ENCODE data around the gene GGTLC2.

GGTLC2 gene

GRCh38 chr22:22691716-22692701 is 47.6 kb downstream of the GGTLC2 start:
- TF ChIP-seq CTCF (IDR thresholded peaks at IDR 0.05; ENCODE audit: low read depth, low read length) (no peak), EZH2phosphoT487 (IDR thresholded peaks at IDR 0.05; ENCODE audit: low read depth) (no peak)
- Histone ChIP-seq H3K79me2 (ENCODE audit: low read length) (no peaks in the 10 kb centered on the region), H3K4me2 (ENCODE audit: low read length) (0 out of 2 replicates have a peak overlapping the region, but pooled peaks have one; percentile 14), H3K27me3 (ENCODE audit: low read depth, low read length) (no peaks in the 10 kb centered on the region), H3K9me3 (ENCODE audit: insufficient read depth, low read length) (peaks cover 3% of the 10 kb centered on the region; the same call in 1 of the 2 replicates), H4K20me1 (ENCODE audit: insufficient read depth, low read length) (no peaks in the 10 kb centered on the region), H3K27ac (ENCODE audit: low read length) (no peak overlapping the region), H3K4me3 (ENCODE audit: low read length) (no peak overlapping the region), H3K9ac (ENCODE audit: low read length) (no peak overlapping the region), H2AFZ (ENCODE audit: low read depth, low read length) (no peak overlapping the region), H3K36me3 (replicated peaks; ENCODE audit: low read depth, low read length) (peaks cover 3% of the 10 kb centered on the region), H3K4me1 (ENCODE audit: low read length) (peaks cover 42% of the 10 kb centered on the region)

GRCh38 chr22:22692707-22693530 is 48.5 kb downstream of the GGTLC2 start:
- peaks cover 41% of the 10 kb centered on the region for H3K4me1 ChIP-seq (ENCODE audit: low read length)
- no peak overlapping the region for H3K9ac ChIP-seq (ENCODE audit: low read length)
- H3K79me2 ChIP-seq (ENCODE audit: low read length), result no peaks in the 10 kb centered on the region
- H3K4me2 ChIP-seq (ENCODE audit: low read length), result 0 out of 2 replicates have a peak overlapping the region, but pooled peaks have one; percentile 14
- peaks cover 3% of the 10 kb centered on the region for H3K36me3 ChIP-seq (replicated peaks; ENCODE audit: low read depth, low read length)
- H3K9me3 ChIP-seq (ENCODE audit: insufficient read depth, low read length), result peaks cover 3% of the 10 kb centered on the region; the same call in 1 of the 2 replicates
- no peaks in the 10 kb centered on the region for H4K20me1 ChIP-seq (ENCODE audit: insufficient read depth, low read length)
- TF ChIP-seq EZH2phosphoT487 (IDR thresholded peaks at IDR 0.05; ENCODE audit: low read depth) (no peak), CTCF (IDR thresholded peaks at IDR 0.05; ENCODE audit: low read depth, low read length) (peak; percentile 78)
- H3K27ac ChIP-seq (ENCODE audit: low read length), result no peak overlapping the region
- H3K27me3 ChIP-seq (ENCODE audit: low read depth, low read length), result no peaks in the 10 kb centered on the region
- no peak overlapping the region for H2AFZ ChIP-seq (ENCODE audit: low read depth, low read length)
- no peak overlapping the region for H3K4me3 ChIP-seq (ENCODE audit: low read length)

GRCh38 chr22:22693531-22693884 is 49.1 kb downstream of the GGTLC2 start:
- Histone ChIP-seq H2AFZ (ENCODE audit: low read depth, low read length) (no peak overlapping the region), H3K36me3 (replicated peaks; ENCODE audit: low read depth, low read length) (peaks cover 3% of the 10 kb centered on the region), H3K27me3 (ENCODE audit: low read depth, low read length) (no peaks in the 10 kb centered on the region), H3K9ac (ENCODE audit: low read length) (no peak overlapping the region), H3K4me2 (ENCODE audit: low read length) (no peak overlapping the region), H3K4me3 (ENCODE audit: low read length) (no peak overlapping the region), H4K20me1 (ENCODE audit: insufficient read depth, low read length) (no peaks in the 10 kb centered on the region), H3K9me3 (ENCODE audit: insufficient read depth, low read length) (peaks cover 3% of the 10 kb centered on the region; the same call in 1 of the 2 replicates), H3K79me2 (ENCODE audit: low read length) (no peaks in the 10 kb centered on the region), H3K27ac (ENCODE audit: low read length) (no peak overlapping the region), H3K4me1 (ENCODE audit: low read length) (peaks cover 41% of the 10 kb centered on the region)
- no peak for TF ChIP-seq CTCF (IDR thresholded peaks at IDR 0.05; ENCODE audit: low read depth, low read length)
- TF ChIP-seq EZH2phosphoT487 (IDR thresholded peaks at IDR 0.05; ENCODE audit: low read depth), result no peak

GRCh38 chr22:22694106-22694505 is 49.7 kb downstream of the GGTLC2 start:
- no peak overlapping the region for H3K27ac ChIP-seq (ENCODE audit: low read length)
- no peak overlapping the region for H3K4me2 ChIP-seq (ENCODE audit: low read length)

More at GRCh38 chr22:22694106-22694505, 49.7 kb downstream of the GGTLC2 start:
- Histone ChIP-seq H4K20me1 (ENCODE audit: insufficient read depth, low read length) (no peaks in the 10 kb centered on the region), H3K4me3 (ENCODE audit: low read length) (no peak overlapping the region), H2AFZ (ENCODE audit: low read depth, low read length) (no peak overlapping the region), H3K9ac (ENCODE audit: low read length) (no peak overlapping the region), H3K4me1 (ENCODE audit: low read length) (peaks cover 41% of the 10 kb centered on the region), H3K36me3 (replicated peaks; ENCODE audit: low read depth, low read length) (peaks cover 3% of the 10 kb centered on the region), H3K79me2 (ENCODE audit: low read length) (no peaks in the 10 kb centered on the region), H3K27me3 (ENCODE audit: low read depth, low read length) (no peaks in the 10 kb centered on the region), H3K9me3 (ENCODE audit: insufficient read depth, low read length) (peaks cover 3% of the 10 kb centered on the region; the same call in 1 of the 2 replicates)
- no peak for TF ChIP-seq EZH2phosphoT487 (IDR thresholded peaks at IDR 0.05; ENCODE audit: low read depth)
- TF ChIP-seq CTCF (IDR thresholded peaks at IDR 0.05; ENCODE audit: low read depth, low read length), result no peak
